SK-N-SH (cell line): ENCODE data around the gene RIT1.

Source experiments
- CTCF ChIP-seq: fragments of 200-600 bp; sonication (generic); IDR thresholded peaks from 2 replicates; pipeline ENCODE4 v1.6.1; 2017; ENCODE audit warnings: antibody characterized with exemption, mild to moderate bottlenecking, moderate library complexity
- EP300 ChIP-seq, 2 experiments: IDR thresholded peaks; 2 replicates each; pipeline versions ENCODE4 v1.4.0 to v1.6.1; 2012; ENCODE audit warnings: borderline replicate concordance in 1 of 2, low read depth in 1 of 2, low read length in 1 of 2
- FOXM1 ChIP-seq: IDR thresholded peaks from 2 replicates; pipeline ENCODE4 v1.4.0; 2012; ENCODE audit warnings: low read depth, mild to moderate bottlenecking
- GATA2 ChIP-seq: sonication (generic); formaldehyde crosslinking; IDR thresholded peaks from 2 replicates; pipeline ENCODE4 v1.5.0; 2020; ENCODE audit warnings: mild to moderate bottlenecking, missing genetic modification reagents
- IRF3 ChIP-seq: fragments of 150-350 bp; IDR thresholded peaks from 2 replicates; pipeline ENCODE4 v1.6.1; 2016; ENCODE audit warnings: mild to moderate bottlenecking, low read depth, low read length
- JUND ChIP-seq: IDR thresholded peaks from 2 replicates; pipeline ENCODE4 v1.4.0; 2012
- MAX ChIP-seq: IDR thresholded peaks from 2 replicates; pipeline ENCODE4 v1.4.0; 2012; ENCODE audit warnings: low read depth
- NFIC ChIP-seq: IDR thresholded peaks from 2 replicates; pipeline ENCODE4 v1.4.0; 2012; ENCODE audit warnings: borderline replicate concordance
- NRF1 ChIP-seq: IDR thresholded peaks from 2 replicates; pipeline ENCODE4 v1.6.1; 2012; ENCODE audit warnings: low read depth, mild to moderate bottlenecking, low read length
- POLR2AphosphoS5 ChIP-seq: IDR thresholded peaks from 2 replicates; pipeline ENCODE4 v1.6.1; 2012; ENCODE audit warnings: low read depth, low read length
- REST ChIP-seq: IDR thresholded peaks from 2 replicates; pipeline ENCODE4 v1.6.1; 2012; ENCODE audit warnings: mild to moderate bottlenecking, low read depth, low read length, moderate library complexity
- SIN3A ChIP-seq: IDR thresholded peaks from 2 replicates; pipeline ENCODE4 v1.6.1; 2012; ENCODE audit warnings: low read depth, mild to moderate bottlenecking, low read length, moderate library complexity, borderline replicate concordance
- TCF12 ChIP-seq: IDR thresholded peaks from 2 replicates; pipeline ENCODE4 v1.4.0; 2012

- no peak for TF ChIP-seq GATA2 (CRISPR knock-in tag)
- no peak for TF ChIP-seq CTCF
- no peak for TF ChIP-seq POLR2AphosphoS5
- no peak for TF ChIP-seq NRF1
- no peak for TF ChIP-seq REST
- TF ChIP-seq MAX, result no peak
- TF ChIP-seq NFIC, result no peak
- no peak; the same call in 1 of the 2 replicates for TF ChIP-seq JUND
- TF ChIP-seq TCF12, result no peak
- no peak for TF ChIP-seq IRF3
- TF ChIP-seq SIN3A, result no peak
- no peak for TF ChIP-seq EP300 (IDR thresholded peaks at IDR 0.05; ENCODE audit: borderline replicate concordance in 1 of 2, low read depth in 1 of 2, low read length in 1 of 2)
- no peak for TF ChIP-seq FOXM1
These were observed 947 bp upstream of the RIT1 start for GRCh38 chr1:155912056-155912536.
